CD1c-positive myeloid dendritic cell (primary cell): ENCODE measurements around the gene XRCC3.

ENCODE experiments used
- DNase-seq: peaks from one replicate; pipeline ENCODE4 v3.0.0-alpha.2; 2016; ENCODE audit errors: extremely low spot score

XRCC3 gene

DNA sequence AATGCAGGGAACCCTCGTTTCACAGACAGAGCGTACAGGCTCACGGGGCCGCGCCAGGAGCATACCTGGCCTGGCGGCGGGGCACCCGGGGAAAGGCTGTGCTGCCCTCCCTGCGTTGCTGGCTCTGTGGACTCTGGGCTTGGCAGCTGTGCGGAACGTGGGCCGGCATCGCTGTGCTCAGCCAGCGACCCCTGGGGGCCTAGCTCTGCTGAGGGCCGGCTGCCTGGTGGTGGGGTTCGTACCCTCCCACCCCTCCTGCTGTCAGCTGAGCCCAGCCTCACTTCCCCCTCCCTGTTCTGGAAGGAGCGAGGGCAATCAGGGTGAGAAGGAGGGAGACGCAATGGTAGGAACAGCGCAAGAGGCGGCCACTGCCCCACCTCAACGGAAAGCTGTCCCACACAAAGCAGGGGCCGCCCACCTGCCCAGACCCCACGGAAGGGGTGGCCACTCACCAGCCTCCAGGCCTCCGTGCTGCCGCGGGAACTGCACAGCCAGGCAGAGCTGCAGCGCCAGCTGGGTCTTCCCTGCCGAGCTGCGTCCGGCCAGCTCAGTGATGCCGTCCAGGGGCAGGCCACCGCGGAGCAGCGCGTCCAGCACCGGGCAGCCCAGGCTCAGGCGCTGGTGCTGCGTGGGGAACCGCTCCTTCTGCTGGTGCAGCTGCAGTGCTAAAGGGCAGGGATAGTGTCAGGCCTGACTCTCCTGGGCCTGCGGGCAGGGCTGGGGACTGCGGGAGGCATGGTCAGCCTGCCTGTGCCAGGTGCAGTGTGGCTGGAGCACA lies 8.5 kb downstream of the XRCC3 start:
- no peak for DNase-seq

GRCh38 chr14:103705504-103706284 lies 9.6 kb downstream of the XRCC3 start:
- DNase-seq = no peak

DNA sequence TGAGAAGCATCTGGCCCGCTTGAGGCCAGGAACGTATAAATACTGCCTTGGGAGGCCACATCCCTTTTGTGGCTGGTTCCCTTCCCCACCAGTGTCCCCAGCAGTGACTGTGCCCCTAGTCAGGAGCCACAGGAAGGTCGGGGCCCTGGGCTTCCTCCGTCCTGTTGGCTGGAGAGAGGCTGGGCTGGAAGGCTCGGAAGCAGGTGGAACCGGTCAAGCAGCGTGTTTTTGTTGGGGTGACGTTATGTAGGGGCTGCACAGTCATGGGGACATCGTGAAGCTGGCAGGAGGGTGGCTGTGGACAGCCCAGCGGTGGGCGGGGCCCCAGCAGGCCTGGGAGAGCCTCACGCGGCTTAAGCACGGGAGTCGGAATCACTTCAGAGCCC lies 10.1 kb downstream of the XRCC3 start:
- no peak for DNase-seq

DNA sequence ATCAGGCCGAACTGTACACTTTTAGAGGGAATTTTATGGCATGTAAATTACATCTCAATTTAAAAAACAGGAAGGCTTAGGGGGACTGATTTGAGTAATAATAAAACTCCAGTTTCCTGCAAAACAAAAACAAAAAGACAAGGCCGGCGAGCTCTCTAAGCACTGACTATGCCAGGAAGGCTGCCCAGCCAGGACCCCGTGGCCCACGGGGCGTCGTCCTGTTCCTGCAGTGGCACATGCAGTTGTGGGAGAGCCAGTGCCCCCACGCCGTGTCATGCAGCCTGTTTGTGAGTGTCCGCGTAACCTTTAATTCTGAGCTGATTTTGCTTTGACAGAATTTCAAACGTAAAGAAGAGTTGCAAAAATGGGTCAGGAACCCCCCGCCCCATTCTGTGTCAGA lies 10.5 kb downstream of the XRCC3 start:
- no peak for DNase-seq

DNA sequence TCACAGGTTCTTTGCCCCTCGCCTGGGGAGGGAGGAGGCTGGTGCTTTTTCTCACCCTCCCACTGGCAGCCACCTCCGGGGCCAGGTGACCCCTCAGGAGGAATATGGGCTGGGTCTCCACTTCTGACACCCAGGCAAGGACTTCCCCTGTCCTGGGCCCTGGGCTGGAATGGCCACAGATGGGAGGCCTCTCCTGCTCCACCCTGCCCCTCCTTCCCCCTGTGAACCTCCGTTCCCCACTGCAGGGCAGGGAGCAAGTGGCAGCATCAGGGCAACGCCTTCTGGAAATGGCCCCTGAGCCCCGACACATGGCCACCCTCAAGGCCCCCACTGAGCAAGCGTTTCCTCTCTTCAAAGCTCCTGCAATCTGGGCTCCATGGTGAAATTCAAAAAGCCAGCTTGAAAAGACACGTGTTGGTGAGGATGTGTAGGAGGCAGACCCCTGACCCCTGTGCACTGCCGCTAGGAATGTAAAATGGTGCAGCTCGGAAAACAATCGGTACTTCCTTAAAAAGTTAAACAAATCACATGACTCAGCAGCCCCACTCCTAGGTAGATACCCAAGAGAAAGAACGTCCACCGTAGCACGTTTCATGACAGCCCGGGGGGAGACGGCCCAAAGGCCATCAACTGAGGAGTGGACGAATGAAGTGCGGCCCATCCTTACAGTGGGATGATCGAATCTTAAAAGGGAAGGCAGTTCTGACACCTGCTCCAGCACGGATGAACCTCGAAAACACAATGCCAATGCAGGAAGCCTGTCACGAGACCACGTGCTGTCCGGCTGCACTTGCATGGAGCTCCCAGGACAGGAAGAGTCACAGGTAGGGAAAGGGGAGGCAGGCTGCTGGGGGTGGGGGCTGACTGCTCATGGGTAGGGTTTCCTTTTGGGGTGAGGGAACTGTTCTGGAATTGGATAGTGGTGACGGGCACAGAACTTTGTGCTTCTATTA lies 11.5 kb downstream of the XRCC3 start:
- DNase-seq = no peak

GRCh38 chr14:103702497-103703432 lies 12.5 kb downstream of the XRCC3 start:
- DNase-seq = no peak

DNA sequence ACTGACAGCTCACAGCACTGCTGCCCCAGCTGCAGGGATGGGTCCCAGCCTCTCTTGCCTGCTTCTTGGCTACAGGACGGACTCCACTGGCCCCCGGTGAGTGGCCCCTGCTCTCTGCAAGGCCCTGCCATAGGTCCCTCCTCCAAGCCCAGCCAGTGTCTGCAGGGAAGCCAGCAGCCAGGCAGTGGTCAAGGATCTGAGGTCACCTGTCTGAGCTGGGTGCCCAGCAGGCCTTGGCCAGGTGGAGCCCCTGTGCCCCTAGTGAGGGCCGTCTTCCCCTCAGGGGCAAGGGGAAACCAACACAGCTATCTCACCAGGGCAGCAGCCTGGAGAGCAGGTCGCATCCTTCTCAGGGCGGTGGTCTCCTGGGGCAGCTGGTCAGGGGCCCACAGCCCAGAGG lies 13.2 kb downstream of the XRCC3 start:
- DNase-seq = no peak

- DNase-seq = no peak
Observed at GRCh38 chr14:103700753-103701490, 14.3 kb downstream of the XRCC3 start.

DNA sequence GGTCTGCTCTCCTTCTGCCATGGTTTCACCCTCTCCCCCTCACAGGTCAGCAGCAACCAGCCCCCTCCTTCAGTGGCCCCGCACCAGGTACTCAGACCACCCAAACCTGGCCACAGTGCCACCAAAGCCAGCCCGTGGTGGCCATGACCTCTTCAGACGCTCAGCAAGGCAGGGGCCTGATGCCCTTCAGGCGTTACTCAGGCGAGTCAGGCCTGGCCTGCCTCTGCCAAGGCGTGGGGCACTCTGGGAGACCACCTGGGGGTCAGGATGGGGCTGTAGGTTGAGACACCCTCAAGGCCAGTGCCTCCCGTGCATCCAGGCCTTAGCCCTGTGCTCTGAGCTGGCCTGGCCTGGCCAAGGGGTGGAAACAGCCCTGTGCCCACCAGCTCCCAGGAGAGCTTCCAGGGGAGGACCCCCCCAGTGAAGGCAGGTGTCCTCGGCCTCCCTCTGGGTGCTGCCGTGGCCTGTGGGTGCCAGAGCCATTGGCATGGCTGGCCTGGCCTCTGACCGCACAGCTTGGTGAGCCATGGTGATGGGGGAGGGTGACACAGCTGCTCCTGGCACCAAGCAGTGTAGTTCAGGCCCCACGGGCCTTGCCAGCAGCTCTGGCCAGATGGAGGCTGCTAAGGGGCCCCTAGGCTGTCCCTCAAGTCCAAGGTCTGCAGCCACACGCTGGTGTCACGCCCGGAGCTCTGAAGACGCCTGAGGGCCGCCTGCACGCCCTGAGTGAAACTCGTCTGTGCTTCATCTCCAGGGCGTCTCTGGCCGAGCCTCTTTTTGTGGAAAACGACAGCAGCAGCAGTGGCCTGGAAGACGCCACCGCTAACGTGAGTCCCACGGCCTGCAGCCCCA lies 15.1 kb downstream of the XRCC3 start:
- DNase-seq = no peak

DNA sequence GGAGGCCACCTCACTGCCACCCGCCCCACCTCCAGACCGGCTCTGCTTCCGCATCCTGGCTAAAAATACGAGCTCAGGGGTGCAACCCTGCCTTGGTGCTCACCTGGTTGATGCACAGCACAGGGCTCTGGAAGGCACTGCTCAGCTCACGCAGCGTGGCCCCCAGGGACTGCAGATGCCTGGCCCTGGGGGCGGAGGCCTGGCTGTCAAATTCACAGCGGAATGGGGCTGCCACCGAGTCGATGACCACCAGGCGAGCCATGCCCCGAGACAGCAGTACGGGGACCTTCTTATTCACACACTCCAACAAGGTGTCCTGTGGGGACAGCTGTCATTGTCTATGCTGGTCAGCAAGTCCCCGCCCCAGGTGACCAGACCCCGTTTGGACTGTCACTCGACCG lies 16.0 kb downstream of the XRCC3 start:
- DNase-seq = no peak

DNA sequence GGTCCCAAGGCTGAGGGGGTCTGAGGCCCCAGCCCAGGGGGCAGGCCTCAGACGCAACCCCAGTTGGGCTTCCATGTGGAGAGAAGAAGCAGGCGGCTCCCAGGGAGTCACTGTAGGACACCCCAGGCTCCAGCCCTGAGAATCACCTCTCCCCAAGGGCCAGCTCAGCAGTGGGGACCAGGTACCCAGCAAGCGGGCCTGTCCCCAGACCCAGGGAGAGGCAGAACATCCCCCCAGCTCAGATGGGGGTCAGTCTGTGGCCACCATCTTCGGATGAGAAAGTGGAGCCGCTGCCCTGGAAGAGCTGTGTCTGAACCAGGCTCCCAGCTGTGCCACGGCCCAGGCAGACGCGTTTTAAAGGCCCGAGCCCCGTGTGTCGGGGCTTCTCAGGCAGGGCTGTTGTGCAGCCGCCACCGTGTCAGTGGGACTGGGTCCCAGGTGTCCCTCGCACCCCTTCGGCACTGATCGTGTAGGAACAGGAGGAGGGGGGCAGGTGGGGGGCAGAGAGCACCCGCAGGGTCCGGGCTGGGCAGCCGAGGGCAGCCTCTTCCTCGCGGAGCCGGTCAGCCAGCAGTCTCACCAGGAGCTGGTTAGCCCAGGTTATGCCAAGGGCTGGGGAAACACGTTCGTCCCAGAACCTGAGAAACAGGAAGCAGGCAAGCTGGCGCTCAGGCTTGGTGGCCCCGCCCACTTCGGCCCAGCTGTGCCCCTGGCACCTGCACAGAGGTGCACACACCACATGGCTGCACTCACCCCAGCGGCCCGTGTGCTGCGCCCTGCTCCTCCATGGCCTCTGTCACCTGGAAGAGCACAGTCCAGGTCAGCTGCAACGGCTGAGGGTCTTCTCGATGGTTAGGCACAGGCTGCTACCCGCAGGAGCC lies 16.6 kb downstream of the XRCC3 start:
- no peak for DNase-seq

- DNase-seq = no peak
Observed at GRCh38 chr14:103697603-103698379, 17.5 kb downstream of the XRCC3 start.

DNA sequence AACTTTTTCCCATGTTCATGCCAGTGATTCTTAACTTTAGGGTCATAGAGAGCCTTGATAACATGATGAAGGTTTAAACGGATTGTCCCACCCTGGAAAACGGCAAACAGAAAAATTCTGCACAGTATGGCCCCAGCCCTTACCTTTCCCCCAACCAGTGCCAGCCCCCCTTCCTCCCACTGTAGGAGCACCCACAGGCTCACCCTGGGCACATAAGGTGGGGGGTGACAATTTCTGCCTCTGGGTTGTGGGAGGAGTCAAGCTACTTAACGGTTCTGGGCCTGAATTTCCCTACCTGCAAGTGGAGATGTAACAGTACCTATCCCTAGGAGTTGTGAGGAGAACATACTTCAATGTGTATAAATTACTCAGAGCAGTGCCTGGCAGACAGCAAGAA lies 18.0 kb downstream of the XRCC3 start:
- DNase-seq = no peak

DNA sequence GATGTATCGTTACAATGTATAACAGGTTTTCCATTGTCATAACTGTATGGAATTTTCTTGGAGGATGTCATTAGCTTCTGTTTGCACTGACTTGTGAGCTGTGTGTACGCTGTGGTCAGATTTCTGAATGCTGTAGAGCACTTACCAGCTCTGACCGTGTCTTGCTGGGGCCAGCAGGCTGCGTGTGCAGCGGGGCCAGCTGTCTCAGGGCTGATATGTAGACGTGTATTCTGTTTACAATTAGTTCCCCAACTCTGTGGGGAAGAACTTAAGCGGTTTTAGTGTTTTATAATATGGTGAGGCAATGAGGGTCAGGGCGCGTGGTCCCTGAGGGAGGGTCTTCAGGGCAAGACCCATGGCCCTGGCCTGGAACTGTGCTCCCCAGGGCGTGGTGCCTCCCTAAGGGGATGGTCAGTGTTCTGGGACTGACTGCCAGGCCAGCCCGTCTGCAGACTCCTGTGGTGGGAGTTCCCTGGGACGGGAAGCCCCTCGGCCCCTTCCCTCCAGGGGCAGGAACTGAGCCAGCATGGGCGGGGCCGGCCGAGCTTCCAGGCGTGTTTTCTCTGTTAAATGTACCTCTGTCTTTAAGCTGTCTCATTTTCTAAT lies 18.7 kb downstream of the XRCC3 start:
- DNase-seq = no peak

- DNase-seq = no peak
Observed at GRCh38 chr14:103696070-103696402, 19.2 kb downstream of the XRCC3 start.

DNA sequence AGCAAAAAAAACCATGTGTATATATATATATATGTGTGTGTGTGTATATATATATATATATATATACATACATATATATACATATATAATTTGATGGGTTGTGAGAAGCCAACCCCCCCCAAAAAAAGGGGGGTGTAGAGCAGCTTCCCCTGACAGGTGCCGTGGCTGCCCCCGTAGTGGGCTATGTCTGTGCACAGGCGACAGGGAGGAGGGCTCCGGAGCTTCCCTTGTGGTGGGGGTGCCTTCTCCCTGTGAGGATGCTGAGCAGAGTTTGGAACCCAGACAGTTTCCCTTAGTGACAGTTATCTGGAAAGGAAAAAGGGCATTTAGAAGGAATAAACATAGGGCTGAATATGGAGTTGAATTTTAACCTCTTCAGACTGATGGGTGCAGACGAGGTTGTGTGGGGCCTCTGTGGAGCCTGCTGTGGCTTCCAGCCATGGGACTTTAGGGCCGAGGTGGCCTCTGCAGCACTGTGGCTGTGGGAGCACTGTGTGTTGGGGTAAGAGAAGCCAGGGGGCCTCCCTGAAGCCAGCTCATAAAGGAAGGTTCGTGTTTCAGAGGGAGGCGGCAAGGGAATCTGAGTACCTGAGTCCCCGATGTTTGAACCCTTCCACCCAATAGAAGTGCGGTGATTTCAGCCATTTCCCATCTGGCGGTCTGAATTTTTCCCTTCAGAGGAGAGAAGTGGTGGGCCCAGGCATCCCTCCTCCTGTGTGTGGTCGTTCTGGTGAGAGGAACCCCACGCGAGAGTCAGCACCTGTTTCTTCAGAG lies 19.8 kb downstream of the XRCC3 start:
- DNase-seq = no peak
